ENCODE measurements around the gene FSCN2. TPM values are rescaled to one million over a fixed set of nuclear protein-coding genes. Genes with fewer than 3 reads are reported as not detected.

The FSCN2 gene
- total and polyA plus RNA-seq, 2 donors (not counting 3 experiments of a cell fraction or from before 2014, with no cell fraction given): 0.32 to 0.71 TPM

- Histone ChIP-seq H3K4me2 (ENCODE audit: insufficient read depth, low read length) (no peak overlapping the region), H4K20me1 (replicated peaks; ENCODE audit: control insufficient read depth, extremely low read depth, insufficient read depth, low read length) (no peaks in the 10 kb centered on the region), H3K9me3 (replicated peaks; ENCODE audit: control insufficient read depth, insufficient read depth, low read length) (no peaks in the 10 kb centered on the region), H3K4me1 (ENCODE audit: control insufficient read depth, extremely low read depth, insufficient read depth, low read length) (peaks cover 3% of the 10 kb centered on the region), H3K36me3 (ENCODE audit: control insufficient read depth in 2 of 2, extremely low read depth in 1 of 2, insufficient read depth in 2 of 2, low read length in 2 of 2) (peaks cover 3 to 39% of the 10 kb centered on the region in 2 experiments), H3K9ac (replicated peaks; ENCODE audit: extremely low read depth, insufficient read depth, low read length) (no peak overlapping the region), H2AFZ (ENCODE audit: low read depth, low read length) (no peak overlapping the region), H3K27ac (ENCODE audit: insufficient read depth, low read depth, low read length) (no peak overlapping the region), H3K4me3 (replicated peaks in 1 of 3; ENCODE audit: insufficient read depth in 1 of 3, low read depth in 1 of 3, low read length in 3 of 3) (no peak overlapping the region), H3K79me2 (ENCODE audit: control insufficient read depth, insufficient read depth, low read length) (no peaks in the 10 kb centered on the region), H3K9me1 (replicated peaks; ENCODE audit: control insufficient read depth, extremely low read depth, insufficient read depth, low read length) (no peaks in the 10 kb centered on the region), H3K27me3 (ENCODE audit: control insufficient read depth in 2 of 2, insufficient read depth in 2 of 2, low read length in 2 of 2) (peaks cover 5 to 18% of the 10 kb centered on the region in 2 experiments)
- no peak for TF ChIP-seq GATA2 (IDR thresholded peaks at IDR 0.05; ENCODE audit: insufficient read depth, insufficient read length, low read depth, low read length)
- no peak for TF ChIP-seq JUN (IDR thresholded peaks at IDR 0.05; ENCODE audit: borderline replicate concordance, insufficient read depth, insufficient read length, low read depth)
- peak; percentile 12 for TF ChIP-seq POLR2AphosphoS5 (IDR thresholded peaks at IDR 0.05; ENCODE audit: insufficient read depth, low read depth, low read length)
- intact Hi-C loops (cut with micrococcal nuclease) (no loop called here), dilution Hi-C loops (cut with MboI; ENCODE audit: extremely low pct_ligation_motif_present, low sequenced_read_pairs) (no loop called here)
- no peak for DNase-seq (ENCODE audit: low read depth, low spot score)
- POLR2A ChIA-PET: no interaction called here
- TSS peak; percentile 59 for BruUV-seq (replicated peaks)
- no peak for FAIRE-seq
- CTCF ChIA-PET: no interaction called here
These were observed 11.9 kb downstream of the FSCN2 start for GRCh38 chr17:81539961-81540675.

GRCh38 chr17:81540676-81541027, 12.5 kb downstream of the FSCN2 start:
- no peaks in the 10 kb centered on the region for H4K20me1 ChIP-seq (replicated peaks; ENCODE audit: control insufficient read depth, extremely low read depth, insufficient read depth, low read length)
- TF ChIP-seq MAX (IDR thresholded peaks at IDR 0.05; ENCODE audit: insufficient read depth, insufficient read length) (no peak), FOS (IDR thresholded peaks at IDR 0.05; ENCODE audit: borderline replicate concordance, insufficient read depth, low read length) (no peak)
- H3K27ac ChIP-seq (ENCODE audit: insufficient read depth, low read depth, low read length): no peak overlapping the region
- H3K9me3 ChIP-seq (replicated peaks; ENCODE audit: control insufficient read depth, insufficient read depth, low read length): no peaks in the 10 kb centered on the region
- BruUV-seq (replicated peaks): no TSS peak
- CTCF ChIA-PET: no interaction called here
- dilution Hi-C loops (cut with MboI; ENCODE audit: extremely low pct_ligation_motif_present, low sequenced_read_pairs): no loop called here
- DNase-seq (ENCODE audit: low read depth, low spot score) (no peak), FAIRE-seq (no peak)
- no peak overlapping the region for H3K9ac ChIP-seq (replicated peaks; ENCODE audit: extremely low read depth, insufficient read depth, low read length)
- no peak overlapping the region for H3K4me2 ChIP-seq (ENCODE audit: insufficient read depth, low read length)
- H3K27me3 ChIP-seq (ENCODE audit: control insufficient read depth in 2 of 2, insufficient read depth in 2 of 2, low read length in 2 of 2): peaks cover 5 to 18% of the 10 kb centered on the region in 2 experiments
- no peaks in the 10 kb centered on the region for H3K9me1 ChIP-seq (replicated peaks; ENCODE audit: control insufficient read depth, extremely low read depth, insufficient read depth, low read length)
- H3K36me3 ChIP-seq (ENCODE audit: control insufficient read depth in 2 of 2, extremely low read depth in 1 of 2, insufficient read depth in 2 of 2, low read length in 2 of 2): peaks cover 5 to 45% of the 10 kb centered on the region in 2 experiments
- POLR2A ChIA-PET: no interaction called here
- H2AFZ ChIP-seq (ENCODE audit: low read depth, low read length): no peak overlapping the region
- no peak overlapping the region for H3K4me3 ChIP-seq (replicated peaks in 1 of 3; ENCODE audit: insufficient read depth in 1 of 3, low read depth in 1 of 3, low read length in 3 of 3)
- H3K79me2 ChIP-seq (ENCODE audit: control insufficient read depth, insufficient read depth, low read length): no peaks in the 10 kb centered on the region
- peaks cover 3% of the 10 kb centered on the region for H3K4me1 ChIP-seq (ENCODE audit: control insufficient read depth, extremely low read depth, insufficient read depth, low read length)
- intact Hi-C loops (cut with micrococcal nuclease): no loop called here

Data from endothelial cell of umbilical vein (primary cell).